SK-N-SH treated with all-trans-retinoic acid at 6 μM for 48 hours (cell line): Measurements from ENCODE around the gene SH3D19.

ENCODE experiments used
- ARNTL ChIP-seq: fragments of 450-650 bp; formaldehyde crosslinking; IDR thresholded peaks from 2 replicates; pipeline ENCODE4 v1.5.0; 2020; ENCODE audit warnings: low read depth, mild to moderate bottlenecking, moderate library complexity, borderline replicate concordance
- ISL1 ChIP-seq: fragments of 250-450 bp; sonication (Bioruptor Pico); IDR thresholded peaks from 2 replicates; pipeline ENCODE4 v2.1.2; 2022; ENCODE audit warnings: mild to moderate bottlenecking, moderate library complexity
- OSR1 ChIP-seq: fragments of 250-450 bp; sonication (Bioruptor Pico); IDR thresholded peaks from 2 replicates; pipeline ENCODE4 v1.8.0; 2022; ENCODE audit warnings: moderate library complexity, mild to moderate bottlenecking, inconsistent platforms
- PATZ1 ChIP-seq: fragments of 250-450 bp; sonication (Bioruptor Pico); IDR thresholded peaks from 2 replicates; pipeline ENCODE4 v1.8.0; 2020; ENCODE audit warnings: mild to moderate bottlenecking, moderate library complexity, borderline replicate concordance
- RARB ChIP-seq: fragments of 250-450 bp; sonication (Bioruptor Pico); IDR thresholded peaks from 2 replicates; pipeline ENCODE4 v1.8.0; 2021; ENCODE audit warnings: mild to moderate bottlenecking, moderate library complexity
- TOX ChIP-seq: fragments of 250-450 bp; sonication (Bioruptor Pico); IDR thresholded peaks from 2 replicates; pipeline ENCODE4 v1.8.0; 2021; ENCODE audit warnings: mild to moderate bottlenecking, moderate library complexity, borderline replicate concordance
- ZFP3 ChIP-seq: fragments of 250-450 bp; sonication (Bioruptor Pico); IDR thresholded peaks from 2 replicates; pipeline ENCODE4 v1.5.0; 2020; ENCODE audit warnings: mild to moderate bottlenecking, moderate library complexity
- ZFP30 ChIP-seq: fragments of 450-650 bp; formaldehyde crosslinking; IDR thresholded peaks from 2 replicates; pipeline ENCODE4 v1.5.0; 2022; ENCODE audit warnings: mild to moderate bottlenecking, moderate library complexity
- ZNF565 ChIP-seq: fragments of 450-650 bp; formaldehyde crosslinking; conservative IDR thresholded peaks from 2 replicates; pipeline ENCODE4 v1.5.0; 2020; ENCODE audit warnings: low read depth, mild to moderate bottlenecking, moderate library complexity

GRCh38 chr4:151206241-151207005, 119.0 kb downstream of the SH3D19 start:
- TF ChIP-seq PATZ1 (CRISPR knock-in tag) (no peak), ARNTL (no peak), RARB (CRISPR knock-in tag) (no peak), ZFP30 (no peak), ZFP3 (CRISPR knock-in tag) (no peak), OSR1 (CRISPR knock-in tag) (no peak), ISL1 (CRISPR knock-in tag) (no peak), ZNF565 (CRISPR knock-in tag) (no peak), TOX (CRISPR knock-in tag) (no peak)
